Neural cell (in vitro differentiated cells): ENCODE data around the gene RAB5B. TPM values are rescaled to one million over a fixed set of nuclear protein-coding genes. Genes with fewer than 3 reads are reported as not detected.

Source experiments
- H2AFZ ChIP-seq: fragments of 200-600, 300-800 bp; sonication (generic), shearing (Covaris generic); 2 replicates; pipeline ENCODE4 v1.6.0; 2014; ENCODE audit warnings: low read depth, mild to moderate bottlenecking, antibody characterized with exemption, low read length, moderate library complexity
- H3F3A ChIP-seq: fragments of 200-600 bp; shearing (Covaris generic); 2 replicates; pipeline ENCODE4 v1.6.1; 2016; ENCODE audit warnings: mild to moderate bottlenecking, moderate library complexity, mixed read lengths, antibody characterized with exemption, low read length; ENCODE audit not compliant: insufficient read depth, poor library complexity, severe bottlenecking
- H3K27ac ChIP-seq: fragments of 200-600, 300-800 bp; sonication (generic), shearing (Covaris generic); 2 replicates; pipeline ENCODE4 v1.5.1; 2014; ENCODE audit warnings: mild to moderate bottlenecking, low read length, moderate library complexity
- H3K27me3 ChIP-seq: fragments of 300-800, 200-600 bp; sonication (generic), shearing (Covaris generic); 2 replicates; pipeline ENCODE4 v1.6.0; 2014; ENCODE audit warnings: mild to moderate bottlenecking, low read depth, low read length, moderate library complexity; ENCODE audit not compliant: insufficient read depth
- H3K36me3 ChIP-seq: fragments of 300-800, 200-600 bp; sonication (generic), shearing (Covaris generic); 2 replicates; pipeline ENCODE4 v1.5.1; 2014; ENCODE audit warnings: mild to moderate bottlenecking, antibody characterized with exemption, low read length, moderate library complexity; ENCODE audit not compliant: insufficient read depth
- H3K4me2 ChIP-seq: fragments of 300-800, 200-600 bp; sonication (generic), shearing (Covaris generic); 2 replicates; pipeline ENCODE4 v1.6.0; 2014; ENCODE audit warnings: mild to moderate bottlenecking, low read length
- H3K4me3 ChIP-seq: fragments of 300-800, 200-600 bp; sonication (generic), shearing (Covaris generic); 2 replicates; pipeline ENCODE4 v1.5.1; 2014; ENCODE audit warnings: mild to moderate bottlenecking, low read length, moderate library complexity
- H3K79me2 ChIP-seq: fragments of 200-600 bp; shearing (Covaris generic); replicated peaks from 2 replicates; pipeline ENCODE4 v1.6.0; 2014; ENCODE audit warnings: mild to moderate bottlenecking, low read length, moderate library complexity; ENCODE audit not compliant: insufficient read depth
- H3K9ac ChIP-seq: fragments of 300-800, 200-600 bp; sonication (generic), shearing (Covaris generic); 2 replicates; pipeline ENCODE4 v1.6.1; 2016; ENCODE audit warnings: mild to moderate bottlenecking, low read length, mixed read lengths
- H3K9me2 ChIP-seq: fragments of 200-600 bp; shearing (Covaris generic); 2 replicates; pipeline ENCODE4 v1.6.1; 2016; ENCODE audit warnings: mild to moderate bottlenecking, low read length, mixed read lengths; ENCODE audit not compliant: insufficient read depth
- H3K9me3 ChIP-seq: fragments of 200-600, 300-800 bp; sonication (generic), shearing (Covaris generic); 2 replicates; pipeline ENCODE4 v1.6.1; 2016; ENCODE audit warnings: mild to moderate bottlenecking, mixed run types, low read length, moderate library complexity, mixed read lengths
- H4K20me1 ChIP-seq: fragments of 200-600 bp; shearing (Covaris generic); 2 replicates; pipeline ENCODE4 v1.6.1; 2016; ENCODE audit warnings: mild to moderate bottlenecking, mixed run types; ENCODE audit not compliant: insufficient read depth
- CTCF ChIP-seq: fragments of 450-650 bp; IDR thresholded peaks from 2 replicates; pipeline ENCODE4 v1.5.1; 2014; ENCODE audit warnings: antibody characterized with exemption, mild to moderate bottlenecking, moderate library complexity; ENCODE audit not compliant: poor library complexity, severe bottlenecking
- EP300 ChIP-seq: fragments of 450-650 bp; conservative IDR thresholded peaks from 2 replicates; pipeline ENCODE4 v1.6.1; 2014; ENCODE audit warnings: antibody characterized with exemption, mild to moderate bottlenecking, moderate library complexity; ENCODE audit not compliant: poor library complexity, severe bottlenecking
- EZH2 ChIP-seq: fragments of 200-600, 300-800 bp; shearing (Covaris generic), sonication (generic); IDR thresholded peaks from 2 replicates; pipeline ENCODE4 v1.6.1; 2014; ENCODE audit warnings: antibody characterized with exemption, low read length, borderline replicate concordance, mild to moderate bottlenecking; ENCODE audit not compliant: insufficient read depth, poor library complexity, severe bottlenecking
- MXI1 ChIP-seq: fragments of 450-650 bp; conservative IDR thresholded peaks from 2 replicates; pipeline ENCODE4 v1.6.1; 2014; ENCODE audit warnings: antibody characterized with exemption, mild to moderate bottlenecking; ENCODE audit not compliant: poor library complexity, severe bottlenecking
- POLR2AphosphoS5 ChIP-seq: IDR thresholded peaks from 2 replicates; pipeline ENCODE4 v1.6.1; 2012
- RAD21 ChIP-seq: fragments of 450-650 bp; conservative IDR thresholded peaks from 2 replicates; pipeline ENCODE4 v1.6.1; 2014; ENCODE audit warnings: antibody characterized with exemption, mild to moderate bottlenecking, moderate library complexity
- SMC3 ChIP-seq: fragments of 450-650 bp; conservative IDR thresholded peaks from 2 replicates; pipeline ENCODE4 v1.6.1; 2014; ENCODE audit warnings: antibody characterized with exemption, mild to moderate bottlenecking, moderate library complexity; ENCODE audit not compliant: poor library complexity
- TAF1 ChIP-seq: IDR thresholded peaks from 2 replicates; pipeline ENCODE4 v1.6.1; 2012; ENCODE audit warnings: low read depth
- polyA plus RNA-seq: library from polyadenylated mRNA; depleted of rRNA; stranded (reverse); fragments of >200 nt; gene quantifications from 2 replicates; pipeline ENCODE4 v1.2.3, GENCODE V29; 2014
- TF ChIP-seq, protein P1 (sequence below): IDR thresholded peaks from 2 replicates; pipeline ENCODE4 v1.6.1; 2012; ENCODE audit warnings: borderline replicate concordance

RAB5B gene
- polyA plus RNA-seq, 1 donor from 2014 or later, result 39.6 TPM

- H3K36me3 ChIP-seq, result no peaks in the 10 kb centered on the region
- peak overlapping the region; percentile 92 for H3K27ac ChIP-seq
- no peaks in the 10 kb centered on the region for H3F3A ChIP-seq
- no peaks in the 10 kb centered on the region for H4K20me1 ChIP-seq
- no peak for TF ChIP-seq EZH2
- TF ChIP-seq EP300, result no peak
- TF ChIP-seq, protein P1, sequence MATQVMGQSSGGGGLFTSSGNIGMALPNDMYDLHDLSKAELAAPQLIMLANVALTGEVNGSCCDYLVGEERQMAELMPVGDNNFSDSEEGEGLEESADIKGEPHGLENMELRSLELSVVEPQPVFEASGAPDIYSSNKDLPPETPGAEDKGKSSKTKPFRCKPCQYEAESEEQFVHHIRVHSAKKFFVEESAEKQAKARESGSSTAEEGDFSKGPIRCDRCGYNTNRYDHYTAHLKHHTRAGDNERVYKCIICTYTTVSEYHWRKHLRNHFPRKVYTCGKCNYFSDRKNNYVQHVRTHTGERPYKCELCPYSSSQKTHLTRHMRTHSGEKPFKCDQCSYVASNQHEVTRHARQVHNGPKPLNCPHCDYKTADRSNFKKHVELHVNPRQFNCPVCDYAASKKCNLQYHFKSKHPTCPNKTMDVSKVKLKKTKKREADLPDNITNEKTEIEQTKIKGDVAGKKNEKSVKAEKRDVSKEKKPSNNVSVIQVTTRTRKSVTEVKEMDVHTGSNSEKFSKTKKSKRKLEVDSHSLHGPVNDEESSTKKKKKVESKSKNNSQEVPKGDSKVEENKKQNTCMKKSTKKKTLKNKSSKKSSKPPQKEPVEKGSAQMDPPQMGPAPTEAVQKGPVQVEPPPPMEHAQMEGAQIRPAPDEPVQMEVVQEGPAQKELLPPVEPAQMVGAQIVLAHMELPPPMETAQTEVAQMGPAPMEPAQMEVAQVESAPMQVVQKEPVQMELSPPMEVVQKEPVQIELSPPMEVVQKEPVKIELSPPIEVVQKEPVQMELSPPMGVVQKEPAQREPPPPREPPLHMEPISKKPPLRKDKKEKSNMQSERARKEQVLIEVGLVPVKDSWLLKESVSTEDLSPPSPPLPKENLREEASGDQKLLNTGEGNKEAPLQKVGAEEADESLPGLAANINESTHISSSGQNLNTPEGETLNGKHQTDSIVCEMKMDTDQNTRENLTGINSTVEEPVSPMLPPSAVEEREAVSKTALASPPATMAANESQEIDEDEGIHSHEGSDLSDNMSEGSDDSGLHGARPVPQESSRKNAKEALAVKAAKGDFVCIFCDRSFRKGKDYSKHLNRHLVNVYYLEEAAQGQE, result peak; percentile 4
- H3K9me3 ChIP-seq, result no peaks in the 10 kb centered on the region
- H3K79me2 ChIP-seq, result peaks cover 48% of the 10 kb centered on the region
- H3K27me3 ChIP-seq, result peaks cover 3% of the 10 kb centered on the region
- H3K4me3 ChIP-seq, result peak overlapping the region; percentile 88
- peak overlapping the region; percentile 67 for H2AFZ ChIP-seq
- peak overlapping the region; percentile 98 for H3K4me2 ChIP-seq
- H3K9me2 ChIP-seq, result no peaks in the 10 kb centered on the region
- H3K9ac ChIP-seq, result peak overlapping the region; percentile 87
Measured at GRCh38 chr12:55925870-55926737, 47.8 kb upstream of the RAB5B start.

GRCh38 chr12:55926738-55927587 lies 46.9 kb upstream of the RAB5B start:
- Histone ChIP-seq H3K79me2 (peaks cover 39% of the 10 kb centered on the region), H3K9ac (peak overlapping the region; percentile 87), H3K27me3 (peaks cover 12% of the 10 kb centered on the region), H2AFZ (peak overlapping the region; percentile 92), H3F3A (no peaks in the 10 kb centered on the region), H3K36me3 (no peaks in the 10 kb centered on the region), H3K9me2 (no peaks in the 10 kb centered on the region), H3K4me3 (peak overlapping the region; percentile 88), H3K4me2 (peak overlapping the region; percentile 98), H4K20me1 (no peaks in the 10 kb centered on the region), H3K27ac (peak overlapping the region; percentile 92), H3K9me3 (no peaks in the 10 kb centered on the region)
- TF ChIP-seq CTCF (peak; percentile 87), SMC3 (peak; percentile 72), MXI1 (peak; percentile 75), TAF1 (peak; percentile 76), EZH2 (no peak), EP300 (no peak), POLR2AphosphoS5 (peak; percentile 82), RAD21 (no peak)
- TF ChIP-seq, protein P1, result peak; percentile 65
